Activated CD4-positive, alpha-beta T cell treated with anti-CD3 and anti-CD28 coated beads for 4 hours (primary cell): Measurements from ENCODE around the gene MSL1.

Experiments
- DNase-seq, 2 donors: peaks; one replicate each; pipeline ENCODE4 v3.0.0-alpha.2; 2020

MSL1 gene

GRCh38 chr17:40177275-40177874 lies 55.6 kb downstream of the MSL1 start, which contains the start of gene RAPGEFL1:
Gene RAPGEFL1, plus strand, starts transcription at chr17:40177470. Its CDS starts 392 bp downstream, at chr17:40177862.
- DNase-seq: peak; percentile 84 to 87

DNA sequence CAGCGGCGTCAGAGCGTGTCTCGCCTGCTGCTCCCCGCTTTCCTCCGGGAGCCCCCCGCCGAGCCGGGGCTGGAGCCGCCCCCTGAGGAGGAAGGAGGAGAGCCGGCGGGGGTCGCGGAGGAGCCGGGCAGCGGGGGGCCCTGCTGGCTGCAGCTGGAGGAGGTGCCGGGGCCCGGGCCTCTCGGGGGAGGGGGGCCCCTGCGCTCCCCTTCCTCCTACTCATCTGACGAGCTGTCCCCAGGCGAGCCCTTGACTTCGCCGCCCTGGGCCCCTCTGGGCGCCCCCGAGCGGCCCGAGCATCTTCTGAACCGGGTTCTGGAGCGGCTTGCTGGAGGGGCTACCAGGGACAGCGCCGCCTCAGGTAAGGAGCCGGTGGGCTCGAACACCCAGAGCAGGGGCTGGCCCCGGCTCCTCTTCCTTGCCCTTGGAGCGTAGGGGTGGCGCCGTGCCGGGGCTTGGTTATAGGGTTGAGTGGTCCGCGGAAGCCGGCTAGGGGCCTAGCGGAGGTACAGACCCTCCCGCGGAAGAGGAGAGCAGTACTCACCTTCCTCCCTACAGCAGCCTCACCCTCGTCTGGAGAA lies 56.3 kb downstream of the MSL1 start:
- DNase-seq: no peak

DNA sequence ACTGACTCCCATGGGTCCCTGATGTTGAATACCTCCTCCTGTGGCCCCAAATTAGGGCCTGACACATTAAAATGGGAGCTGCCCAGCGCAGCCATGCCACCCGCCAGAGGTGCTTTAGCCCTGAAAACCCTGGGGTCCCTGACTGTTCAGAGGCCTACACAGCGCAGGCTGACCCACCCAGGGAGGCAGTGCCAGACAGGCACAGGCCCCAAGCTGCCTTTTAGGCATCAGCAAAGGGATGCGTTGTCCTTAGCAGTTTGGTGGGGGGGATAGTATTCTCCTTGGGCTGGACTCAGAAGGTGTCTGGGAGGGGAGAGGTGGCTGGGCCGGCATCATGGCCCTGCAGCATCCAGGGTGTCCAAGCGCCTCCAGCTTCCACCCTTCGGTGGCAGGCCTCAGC lies 56.9 kb downstream of the MSL1 start:
- DNase-seq: no peak

DNA sequence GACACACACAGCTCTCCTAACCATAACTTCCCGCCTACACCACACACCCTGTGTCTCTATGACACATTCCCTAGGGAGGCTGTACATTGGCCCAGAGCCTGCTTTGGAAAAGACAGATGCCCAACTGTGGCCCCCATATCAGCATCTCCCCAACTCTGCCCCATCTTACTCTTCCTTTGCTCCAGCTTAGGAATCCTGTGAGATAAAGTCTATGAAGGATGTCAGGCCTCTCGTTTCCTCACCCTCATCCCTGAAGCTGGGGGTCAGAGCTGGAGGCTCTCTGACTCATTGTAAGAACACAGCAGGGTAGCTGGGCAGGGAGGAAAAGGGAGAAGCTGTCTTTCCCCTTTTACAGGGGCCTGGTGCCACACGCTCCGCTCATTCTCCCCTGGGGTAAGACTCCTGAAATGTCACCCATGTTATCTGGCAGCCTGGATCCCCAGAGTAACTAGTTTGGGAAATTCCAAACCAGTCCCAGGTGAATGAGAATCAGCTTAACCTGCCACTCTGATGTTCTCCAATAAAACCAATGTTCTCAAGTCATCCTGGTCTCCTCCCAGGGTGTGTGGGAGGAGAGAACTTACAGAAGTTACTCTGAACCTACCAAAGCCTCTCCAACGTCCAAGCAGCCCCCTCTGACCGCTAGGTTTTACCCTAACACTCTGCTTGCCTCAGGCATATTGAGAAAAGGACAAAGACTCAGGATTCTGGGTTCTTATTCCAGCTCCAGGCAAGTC lies 58.3 kb downstream of the MSL1 start:
- DNase-seq: no peak

GRCh38 chr17:40180694-40181093 lies 58.9 kb downstream of the MSL1 start:
- no peak for DNase-seq

DNA sequence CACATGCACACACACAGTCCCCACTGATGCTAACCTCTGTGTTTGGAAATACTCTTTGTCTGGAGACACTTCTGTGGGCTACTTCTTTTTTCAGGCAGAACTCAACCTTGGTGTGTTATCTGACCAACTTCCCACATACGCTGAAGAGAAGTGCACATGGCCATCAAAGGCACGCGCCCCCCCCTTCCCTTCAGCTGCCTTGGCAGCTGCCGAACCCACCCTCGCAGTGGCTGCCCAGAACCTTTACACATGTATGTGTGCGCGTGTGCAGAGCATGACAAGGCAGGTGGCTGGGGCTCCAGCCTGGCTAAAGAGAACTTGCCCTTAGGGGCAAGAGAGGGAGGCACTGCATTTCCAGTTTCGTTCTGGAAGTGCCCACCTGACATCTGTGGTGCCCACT lies 59.4 kb downstream of the MSL1 start:
- DNase-seq: no peak

DNA sequence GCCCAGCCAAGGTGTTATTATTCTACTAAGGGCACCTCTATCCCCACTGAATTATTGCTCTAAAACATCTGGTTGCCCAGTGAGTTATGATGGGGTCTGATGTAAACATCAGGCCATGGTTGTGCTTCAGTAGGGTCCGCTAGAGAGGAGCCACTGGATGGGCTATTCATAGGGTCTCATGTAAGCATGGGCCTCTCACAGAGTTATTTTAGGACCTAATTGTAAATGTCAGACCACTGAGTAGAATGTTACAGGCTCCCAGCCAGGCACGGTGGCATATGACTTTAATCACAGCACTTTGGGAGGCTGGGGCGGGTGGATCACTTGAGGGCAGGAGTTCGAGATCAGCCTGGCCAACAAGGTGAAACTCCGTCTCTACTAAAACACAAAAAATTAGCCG lies 60.8 kb downstream of the MSL1 start:
- no peak for DNase-seq
